PC-9 (cell line): ENCODE measurements around the gene WDR93.

ENCODE experiments used
- CTCF ChIP-seq: fragments of 200-600 bp; sonication (generic); conservative IDR thresholded peaks from 2 replicates; pipeline ENCODE4 v1.6.1; 2017; ENCODE audit warnings: mixed run types, antibody characterized with exemption, mild to moderate bottlenecking, moderate library complexity
- EZH2 ChIP-seq: fragments of 200-600 bp; sonication (generic); IDR thresholded peaks from 2 replicates; pipeline ENCODE4 v1.8.0; 2017; ENCODE audit warnings: antibody characterized with exemption, low read depth

GRCh38 chr15:89765694-89766093, 75.1 kb downstream of the WDR93 start:
- TF ChIP-seq CTCF (no peak), EZH2 (no peak)
